A549 (cell line): ENCODE measurements around the gene ENKUR.

Experiments used
- BHLHE40 ChIP-seq: IDR thresholded peaks from 2 replicates; pipeline ENCODE4 v1.6.1; 2012; ENCODE audit warnings: low read depth, low read length, inconsistent platforms
- CEBPB ChIP-seq, 2 experiments: fragments of >200 bp in 1 of 2; sonication (Bioruptor Twin) in 1 of 2; formaldehyde crosslinking in 1 of 2; IDR thresholded peaks; 2 replicates each; pipeline ENCODE4 v1.6.1; 2012 to 2016
- CHD2 ChIP-seq: fragments of 150-350 bp; IDR thresholded peaks from 2 replicates; pipeline ENCODE4 v1.6.1; 2014; ENCODE audit warnings: low read length; ENCODE audit not compliant: partially characterized antibody
- EP300 ChIP-seq, 2 experiments: fragments of >200 bp; sonication (Bioruptor Twin); formaldehyde crosslinking; IDR thresholded peaks; 2 replicates in 1 of 2; 3 replicates in 1 of 2; pipeline ENCODE4 v1.6.1; 2016 to 2017
- HES2 ChIP-seq: fragments of >200 bp; sonication (Bioruptor Twin); formaldehyde crosslinking; IDR thresholded peaks from 2 replicates; pipeline ENCODE4 v1.6.1; 2016
- KDM1A ChIP-seq: fragments of 200-600 bp; sonication (generic); IDR thresholded peaks from 2 replicates; pipeline ENCODE4 v1.6.1; 2016; ENCODE audit warnings: low read depth, mild to moderate bottlenecking
- MAZ ChIP-seq: fragments of 150-350 bp; IDR thresholded peaks from 2 replicates; pipeline ENCODE4 v1.6.1; 2014; ENCODE audit warnings: antibody characterized with exemption, low read depth, low read length, borderline replicate concordance
- MYC ChIP-seq: IDR thresholded peaks from 2 replicates; pipeline ENCODE4 v1.6.1; 2012; ENCODE audit warnings: mild to moderate bottlenecking, inconsistent platforms, low read length, improper control_type of control experiment, borderline replicate concordance
- NFE2L2 ChIP-seq: fragments of 150-350 bp; conservative IDR thresholded peaks from 2 replicates; pipeline ENCODE4 v1.6.1; 2014; ENCODE audit warnings: low read length
- POLR2A ChIP-seq: IDR thresholded peaks from 2 replicates; pipeline ENCODE4 v1.6.1; 2012; ENCODE audit warnings: mild to moderate bottlenecking, low read length
- RFX5 ChIP-seq: fragments of 450-650 bp; IDR thresholded peaks from 2 replicates; pipeline ENCODE4 v1.7.1; 2014; ENCODE audit warnings: antibody characterized with exemption, mild to moderate bottlenecking, moderate library complexity
- ZFP36 ChIP-seq: fragments of 450-650 bp; IDR thresholded peaks from 2 replicates; pipeline ENCODE4 v1.6.1; 2014; ENCODE audit warnings: borderline replicate concordance; ENCODE audit not compliant: partially characterized antibody
- TF ChIP-seq, protein P1 (sequence below): fragments of >200 bp; sonication (Bioruptor Twin); formaldehyde crosslinking; IDR thresholded peaks from 3 replicates; pipeline ENCODE4 v1.5.1; 2016
- TF ChIP-seq, protein P2 (sequence below): fragments of 200-600 bp; sonication (generic); IDR thresholded peaks from 2 replicates; pipeline ENCODE4 v1.6.1; 2016; ENCODE audit warnings: antibody characterized with exemption, mild to moderate bottlenecking, moderate library complexity

DNA sequence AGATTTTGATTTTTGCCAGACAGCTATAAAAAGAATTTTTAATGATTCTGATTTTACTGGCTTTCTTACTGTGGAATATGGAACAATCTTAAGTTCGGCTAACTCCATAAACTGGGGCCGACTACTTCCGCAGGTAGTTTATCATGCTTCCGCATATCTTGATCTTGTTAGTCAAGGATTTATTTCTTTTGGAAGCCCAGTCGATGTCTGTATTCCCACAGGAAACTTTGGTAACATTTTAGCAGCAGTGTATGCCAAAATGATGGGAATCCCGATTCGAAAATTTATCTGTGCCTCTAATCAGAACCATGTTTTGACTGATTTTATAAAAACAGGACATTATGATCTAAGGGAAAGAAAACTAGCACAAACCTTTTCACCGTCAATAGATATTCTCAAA, 8.6 kb upstream of the ENKUR start:
- TF ChIP-seq, protein P1, sequence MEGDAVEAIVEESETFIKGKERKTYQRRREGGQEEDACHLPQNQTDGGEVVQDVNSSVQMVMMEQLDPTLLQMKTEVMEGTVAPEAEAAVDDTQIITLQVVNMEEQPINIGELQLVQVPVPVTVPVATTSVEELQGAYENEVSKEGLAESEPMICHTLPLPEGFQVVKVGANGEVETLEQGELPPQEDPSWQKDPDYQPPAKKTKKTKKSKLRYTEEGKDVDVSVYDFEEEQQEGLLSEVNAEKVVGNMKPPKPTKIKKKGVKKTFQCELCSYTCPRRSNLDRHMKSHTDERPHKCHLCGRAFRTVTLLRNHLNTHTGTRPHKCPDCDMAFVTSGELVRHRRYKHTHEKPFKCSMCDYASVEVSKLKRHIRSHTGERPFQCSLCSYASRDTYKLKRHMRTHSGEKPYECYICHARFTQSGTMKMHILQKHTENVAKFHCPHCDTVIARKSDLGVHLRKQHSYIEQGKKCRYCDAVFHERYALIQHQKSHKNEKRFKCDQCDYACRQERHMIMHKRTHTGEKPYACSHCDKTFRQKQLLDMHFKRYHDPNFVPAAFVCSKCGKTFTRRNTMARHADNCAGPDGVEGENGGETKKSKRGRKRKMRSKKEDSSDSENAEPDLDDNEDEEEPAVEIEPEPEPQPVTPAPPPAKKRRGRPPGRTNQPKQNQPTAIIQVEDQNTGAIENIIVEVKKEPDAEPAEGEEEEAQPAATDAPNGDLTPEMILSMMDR: no peak
- TF ChIP-seq POLR2A: no peak
- no peak for TF ChIP-seq MAZ
- TF ChIP-seq, protein P2, sequence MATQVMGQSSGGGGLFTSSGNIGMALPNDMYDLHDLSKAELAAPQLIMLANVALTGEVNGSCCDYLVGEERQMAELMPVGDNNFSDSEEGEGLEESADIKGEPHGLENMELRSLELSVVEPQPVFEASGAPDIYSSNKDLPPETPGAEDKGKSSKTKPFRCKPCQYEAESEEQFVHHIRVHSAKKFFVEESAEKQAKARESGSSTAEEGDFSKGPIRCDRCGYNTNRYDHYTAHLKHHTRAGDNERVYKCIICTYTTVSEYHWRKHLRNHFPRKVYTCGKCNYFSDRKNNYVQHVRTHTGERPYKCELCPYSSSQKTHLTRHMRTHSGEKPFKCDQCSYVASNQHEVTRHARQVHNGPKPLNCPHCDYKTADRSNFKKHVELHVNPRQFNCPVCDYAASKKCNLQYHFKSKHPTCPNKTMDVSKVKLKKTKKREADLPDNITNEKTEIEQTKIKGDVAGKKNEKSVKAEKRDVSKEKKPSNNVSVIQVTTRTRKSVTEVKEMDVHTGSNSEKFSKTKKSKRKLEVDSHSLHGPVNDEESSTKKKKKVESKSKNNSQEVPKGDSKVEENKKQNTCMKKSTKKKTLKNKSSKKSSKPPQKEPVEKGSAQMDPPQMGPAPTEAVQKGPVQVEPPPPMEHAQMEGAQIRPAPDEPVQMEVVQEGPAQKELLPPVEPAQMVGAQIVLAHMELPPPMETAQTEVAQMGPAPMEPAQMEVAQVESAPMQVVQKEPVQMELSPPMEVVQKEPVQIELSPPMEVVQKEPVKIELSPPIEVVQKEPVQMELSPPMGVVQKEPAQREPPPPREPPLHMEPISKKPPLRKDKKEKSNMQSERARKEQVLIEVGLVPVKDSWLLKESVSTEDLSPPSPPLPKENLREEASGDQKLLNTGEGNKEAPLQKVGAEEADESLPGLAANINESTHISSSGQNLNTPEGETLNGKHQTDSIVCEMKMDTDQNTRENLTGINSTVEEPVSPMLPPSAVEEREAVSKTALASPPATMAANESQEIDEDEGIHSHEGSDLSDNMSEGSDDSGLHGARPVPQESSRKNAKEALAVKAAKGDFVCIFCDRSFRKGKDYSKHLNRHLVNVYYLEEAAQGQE: no peak
- TF ChIP-seq ZFP36: no peak
- TF ChIP-seq HES2: no peak
- no peak for TF ChIP-seq RFX5
- TF ChIP-seq NFE2L2: no peak
- TF ChIP-seq CEBPB (IDR thresholded peaks at IDR 0.05): no peak
- TF ChIP-seq CHD2: no peak
- TF ChIP-seq EP300 (IDR thresholded peaks at IDR 0.05): no peak
- TF ChIP-seq KDM1A: no peak
- TF ChIP-seq MYC: no peak
- TF ChIP-seq BHLHE40: no peak
